ENCODE results near the gene SRSF4.

Gene SRSF4

DNA sequence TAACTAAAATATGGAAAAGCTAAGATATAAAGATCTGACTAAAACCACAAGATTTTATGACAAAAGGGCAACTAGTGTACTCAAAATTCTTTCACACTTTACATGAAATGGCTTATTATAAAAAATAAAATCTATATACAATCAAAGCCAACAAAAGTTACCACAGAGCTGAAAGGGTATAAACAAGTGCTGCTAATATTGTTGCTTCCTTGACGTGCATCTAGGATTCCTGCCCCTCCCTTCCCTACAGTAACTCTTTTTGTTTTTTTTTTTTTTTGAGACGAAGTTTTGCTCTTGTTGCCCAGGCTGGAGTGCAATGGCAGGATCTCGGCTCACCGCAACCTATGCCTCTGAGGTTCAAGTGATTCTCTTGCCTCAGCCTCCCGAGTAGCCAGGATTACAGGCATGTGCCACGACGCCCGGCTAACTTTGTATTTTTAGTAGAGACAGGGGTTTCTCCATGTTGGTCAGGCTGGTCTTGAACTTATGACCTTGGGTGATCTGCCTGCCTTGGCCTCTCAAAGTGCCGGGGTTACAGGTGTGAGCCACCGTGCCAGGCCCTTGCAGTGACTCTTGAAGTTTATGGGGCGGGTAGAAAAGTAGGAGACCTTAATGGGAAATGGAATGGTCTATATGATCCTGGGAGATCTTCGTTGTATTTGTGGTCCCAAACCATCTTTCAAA, 4.5 kb downstream of the SRSF4 start:
- no peak for DNase-seq (ENCODE audit: insufficient read length, low spot score)
- TF ChIP-seq, protein P1, sequence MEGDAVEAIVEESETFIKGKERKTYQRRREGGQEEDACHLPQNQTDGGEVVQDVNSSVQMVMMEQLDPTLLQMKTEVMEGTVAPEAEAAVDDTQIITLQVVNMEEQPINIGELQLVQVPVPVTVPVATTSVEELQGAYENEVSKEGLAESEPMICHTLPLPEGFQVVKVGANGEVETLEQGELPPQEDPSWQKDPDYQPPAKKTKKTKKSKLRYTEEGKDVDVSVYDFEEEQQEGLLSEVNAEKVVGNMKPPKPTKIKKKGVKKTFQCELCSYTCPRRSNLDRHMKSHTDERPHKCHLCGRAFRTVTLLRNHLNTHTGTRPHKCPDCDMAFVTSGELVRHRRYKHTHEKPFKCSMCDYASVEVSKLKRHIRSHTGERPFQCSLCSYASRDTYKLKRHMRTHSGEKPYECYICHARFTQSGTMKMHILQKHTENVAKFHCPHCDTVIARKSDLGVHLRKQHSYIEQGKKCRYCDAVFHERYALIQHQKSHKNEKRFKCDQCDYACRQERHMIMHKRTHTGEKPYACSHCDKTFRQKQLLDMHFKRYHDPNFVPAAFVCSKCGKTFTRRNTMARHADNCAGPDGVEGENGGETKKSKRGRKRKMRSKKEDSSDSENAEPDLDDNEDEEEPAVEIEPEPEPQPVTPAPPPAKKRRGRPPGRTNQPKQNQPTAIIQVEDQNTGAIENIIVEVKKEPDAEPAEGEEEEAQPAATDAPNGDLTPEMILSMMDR (IDR thresholded peaks at IDR 0.05; ENCODE audit: insufficient read depth, missing control alignments): no peak
- no peak for FAIRE-seq

DNA sequence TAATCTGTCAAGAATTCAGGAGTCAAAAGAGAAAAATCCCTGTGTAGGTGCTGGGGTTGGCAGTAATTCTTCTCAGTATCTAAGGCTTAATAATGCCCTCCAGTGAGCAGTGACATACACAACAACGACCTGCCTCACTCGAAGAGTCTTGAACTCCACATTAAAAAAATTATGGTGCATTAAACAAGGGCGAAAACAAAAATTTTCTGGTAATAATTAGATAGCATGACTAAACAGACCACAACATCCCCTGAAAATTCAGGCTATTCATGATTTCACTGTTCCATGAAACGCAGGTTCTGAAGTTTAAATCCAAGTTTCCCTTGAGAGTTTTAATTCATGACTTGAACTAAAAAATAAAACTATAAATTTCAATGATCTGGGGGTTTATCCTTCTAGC, 5.1 kb downstream of the SRSF4 start:
- DNase-seq (ENCODE audit: insufficient read length, low spot score) (no peak), FAIRE-seq (no peak)
- TF ChIP-seq, protein P1 (IDR thresholded peaks at IDR 0.05; ENCODE audit: insufficient read depth, missing control alignments): no peak

DNA sequence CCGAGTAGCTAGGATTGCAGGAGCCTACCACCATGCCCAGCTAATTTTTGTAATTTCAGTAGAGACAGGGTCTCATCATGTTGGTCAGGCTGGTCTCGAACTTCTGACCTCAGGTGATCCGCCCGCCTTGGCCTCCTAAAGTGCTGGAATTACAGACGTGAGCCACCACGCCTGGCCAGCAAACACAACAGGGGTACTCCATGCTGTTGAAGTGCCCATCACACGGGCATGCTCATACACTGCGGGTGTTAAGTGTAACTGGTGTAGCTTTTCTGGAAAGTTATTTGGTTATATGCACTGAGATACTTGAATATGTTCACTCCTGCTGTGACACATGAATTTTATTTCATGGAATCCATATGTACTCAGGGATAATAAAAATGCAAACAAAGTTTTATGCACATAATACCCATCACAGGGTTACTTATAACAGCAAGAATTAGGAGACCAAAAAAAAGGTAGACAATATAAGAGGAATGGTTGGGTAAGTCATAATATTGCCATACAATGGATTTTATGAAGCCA, 9.2 kb downstream of the SRSF4 start:
- no peak for FAIRE-seq
- TF ChIP-seq, protein P1 (IDR thresholded peaks at IDR 0.05; ENCODE audit: insufficient read depth, missing control alignments): no peak
- DNase-seq (ENCODE audit: insufficient read length, low spot score): no peak

DNA sequence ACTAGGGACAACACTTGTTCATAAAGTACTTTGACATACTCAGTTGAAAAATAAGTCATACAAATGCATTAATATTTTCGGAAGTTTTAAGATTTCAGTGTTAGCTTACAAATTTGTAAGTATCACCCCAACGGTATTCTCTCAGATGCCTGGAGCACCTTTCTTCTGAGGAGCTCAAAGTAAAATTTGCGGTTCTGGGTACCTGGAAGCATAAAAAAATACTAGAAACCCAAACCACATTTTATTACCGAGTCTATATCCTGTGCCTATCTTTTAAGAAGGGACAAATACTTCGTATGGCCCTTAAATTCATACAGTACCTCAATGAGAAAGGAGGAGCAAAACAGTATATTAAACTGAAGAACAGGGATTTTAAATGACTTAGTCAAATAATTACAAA, 10.2 kb downstream of the SRSF4 start:
- FAIRE-seq: no peak
- TF ChIP-seq, protein P1 (IDR thresholded peaks at IDR 0.05; ENCODE audit: insufficient read depth, missing control alignments): no peak
- no peak for DNase-seq (ENCODE audit: insufficient read length, low spot score)

DNA sequence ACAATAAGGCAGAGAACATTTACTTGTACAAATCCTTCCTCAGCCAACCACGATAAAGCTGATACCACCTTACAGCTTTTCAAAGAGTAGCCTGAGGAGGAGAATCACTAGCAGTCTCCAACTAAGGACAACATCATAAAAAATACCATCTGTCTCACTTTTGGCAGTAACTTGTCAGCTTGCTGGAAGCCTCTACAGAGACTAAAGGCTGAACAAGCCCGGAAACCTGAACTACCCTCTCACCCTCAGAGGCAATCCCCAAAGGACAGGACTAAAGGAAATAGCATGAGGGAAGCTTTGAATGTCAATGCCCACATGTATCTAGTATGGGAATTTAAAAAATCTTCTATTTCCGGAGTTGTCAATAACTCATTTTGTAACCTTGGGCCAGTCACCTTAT, 10.6 kb downstream of the SRSF4 start:
- TF ChIP-seq, protein P1 (IDR thresholded peaks at IDR 0.05; ENCODE audit: insufficient read depth, missing control alignments): no peak
- FAIRE-seq (no peak), DNase-seq (ENCODE audit: insufficient read length, low spot score) (no peak)

DNA sequence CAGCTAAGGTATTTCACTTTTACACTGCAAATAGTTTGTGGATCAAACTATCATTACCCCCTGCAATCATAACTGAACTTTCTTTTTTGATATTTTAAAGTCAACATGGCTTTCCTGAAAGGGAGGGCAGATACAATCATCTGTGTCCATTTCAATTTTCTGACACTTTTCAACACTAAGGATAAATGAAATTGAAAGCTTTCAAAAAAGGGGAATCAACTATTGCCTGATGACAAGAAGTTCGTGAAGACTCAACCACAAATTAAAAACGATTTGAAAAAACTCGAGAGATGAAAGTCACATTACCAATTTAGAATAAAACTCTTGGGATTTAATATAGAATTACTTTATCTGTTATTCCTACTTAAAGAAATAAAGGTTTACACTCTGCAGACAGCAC, 11.7 kb downstream of the SRSF4 start:
- TF ChIP-seq, protein P1 (IDR thresholded peaks at IDR 0.05; ENCODE audit: insufficient read depth, missing control alignments): no peak
- no peak for FAIRE-seq

DNA sequence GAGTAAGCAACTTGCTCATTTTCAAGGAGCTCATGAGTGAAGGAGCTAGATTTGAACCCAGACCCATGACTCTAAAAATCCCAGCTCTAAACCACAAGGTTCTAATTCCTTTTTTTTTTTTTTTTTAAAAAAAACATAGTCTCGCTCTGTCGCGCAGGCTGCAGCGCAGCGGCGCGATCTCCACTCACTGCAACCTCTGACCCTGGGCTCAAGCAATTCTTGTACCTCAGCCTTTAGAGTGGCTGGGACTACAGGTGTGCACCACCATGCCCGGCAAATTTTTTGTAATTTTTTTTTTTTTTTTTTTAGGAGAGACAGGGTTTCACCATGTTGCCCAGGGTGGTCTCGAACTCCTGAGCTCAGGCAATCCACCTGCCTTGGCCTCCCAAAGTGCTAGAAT, 13.8 kb downstream of the SRSF4 start:
- FAIRE-seq (no peak), DNase-seq (ENCODE audit: insufficient read length, low spot score) (no peak)
- TF ChIP-seq, protein P1 (IDR thresholded peaks at IDR 0.05; ENCODE audit: insufficient read depth, missing control alignments): no peak

More for the DNA sequence above, 11.7 kb downstream of the SRSF4 start:
- no peak for DNase-seq (ENCODE audit: insufficient read length, low spot score)
